GF-D8 (cell line): Measurements from ENCODE around the gene INHBC.
"Not testable (repeated sequence)": the region's sequence is repeated elsewhere in the genome, so short reads cannot be mapped to it uniquely, and the experiment has no call there.

Experiments used
- DNase-seq: peaks from one replicate; lab custom pipeline; 2025; lab: John Stamatoyannopoulos, UW

The INHBC gene

DNA sequence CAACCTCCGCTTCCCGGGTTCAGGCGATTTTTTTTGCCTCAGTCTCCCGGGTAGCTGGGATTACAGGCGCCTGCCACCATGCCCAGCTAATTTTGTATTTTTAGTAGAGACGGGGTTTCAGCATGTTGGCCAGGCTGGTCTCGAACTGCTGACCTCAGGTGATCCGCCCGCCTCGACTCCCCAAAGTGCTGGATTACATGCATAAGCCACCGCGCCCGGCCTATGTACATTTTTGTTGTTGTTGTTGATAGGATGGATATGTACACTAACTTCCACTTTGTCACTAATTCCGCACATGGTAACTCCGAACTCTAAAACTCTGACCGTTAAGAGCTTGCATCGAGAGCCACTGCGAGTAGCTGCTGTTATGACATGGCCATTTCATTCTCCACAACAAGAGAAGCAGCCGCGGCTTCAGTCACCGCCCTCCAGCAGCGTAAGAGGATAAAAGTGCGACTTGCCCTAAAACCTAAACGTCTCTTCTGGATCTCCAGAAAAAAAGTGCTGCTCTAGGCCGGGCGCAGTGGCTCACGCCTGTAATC is 52.5 kb downstream of the INHBC start:
- DNase-seq = no peak

DNA sequence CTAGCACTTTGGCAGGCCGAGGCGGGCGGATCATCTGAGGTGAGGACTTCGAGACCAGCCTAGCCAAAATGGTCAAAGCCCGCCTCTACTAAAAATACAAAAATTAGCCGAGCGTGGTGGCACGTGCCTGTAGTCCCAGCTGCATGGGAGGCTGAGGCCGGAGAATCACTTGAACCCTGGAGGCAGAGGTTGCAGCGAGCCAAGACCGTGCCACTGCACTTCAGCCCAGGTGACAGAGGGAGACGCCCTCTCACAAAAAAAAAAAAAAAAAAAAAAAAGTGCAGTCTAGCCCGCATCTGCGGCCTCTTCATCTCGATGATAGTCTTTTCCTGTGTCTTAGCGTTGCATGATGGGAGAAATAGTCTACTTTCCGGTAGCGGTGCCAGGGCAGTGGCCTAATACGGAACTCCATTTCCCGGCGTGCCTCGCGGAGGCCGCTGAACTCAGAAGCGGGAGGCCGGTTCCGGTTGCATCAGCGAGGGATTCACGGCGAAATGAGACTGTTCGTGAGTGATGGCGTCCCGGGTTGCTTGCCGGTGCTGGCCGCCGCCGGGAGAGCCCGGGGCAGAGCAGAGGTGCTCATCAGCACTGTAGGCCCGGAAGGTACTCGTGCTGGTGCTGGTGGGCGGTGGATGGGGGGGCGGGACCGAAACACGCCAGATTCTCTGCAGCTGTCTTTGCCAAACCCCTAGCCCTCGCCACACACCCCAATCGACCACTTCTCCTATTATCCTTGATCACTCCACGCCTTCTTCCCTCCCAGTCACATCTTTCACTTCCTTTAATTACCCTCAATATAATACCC is 53.2 kb downstream of the INHBC start, which contains the start of gene MARS1:
MARS1 (plus strand) TSS at position 472 of the 805 bp plus-strand sequence; CDS start at position 495, 23 bp downstream.
- DNase-seq = peak; percentile 92

DNA sequence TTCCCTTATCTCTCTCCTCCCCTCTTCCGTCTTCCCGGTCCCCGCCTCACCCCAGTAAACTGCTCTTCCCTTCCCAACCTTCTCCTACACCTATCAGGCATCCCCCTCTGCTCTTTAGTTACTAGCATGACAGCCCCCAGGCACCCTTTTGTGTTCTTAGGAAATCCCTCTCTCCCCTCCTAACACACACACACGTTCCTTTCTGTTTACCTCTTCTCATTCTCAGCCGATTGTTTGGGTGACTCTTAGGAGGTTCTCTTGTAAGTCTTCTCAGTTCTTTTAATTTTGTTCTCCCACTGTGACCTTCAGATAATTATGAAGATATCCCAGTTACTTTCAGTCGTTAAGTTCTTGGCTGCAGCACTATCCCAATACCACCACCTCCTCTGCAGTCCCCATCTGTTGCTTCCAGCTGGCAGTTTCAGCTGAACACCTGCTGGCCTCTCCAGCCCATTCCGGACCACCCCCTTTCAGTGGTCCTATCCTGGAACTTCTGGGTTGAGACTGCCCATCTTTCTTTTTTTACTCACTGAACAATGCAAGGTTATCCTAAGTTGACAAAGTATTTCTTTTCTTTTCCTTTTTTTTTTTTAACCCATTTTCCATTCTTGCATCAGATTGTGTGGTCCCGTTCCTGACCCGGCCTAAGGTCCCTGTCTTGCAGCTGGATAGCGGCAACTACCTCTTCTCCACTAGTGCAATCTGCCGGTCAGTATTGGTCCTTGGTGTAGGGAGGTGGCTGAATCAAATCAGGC is 54.0 kb downstream of the INHBC start:
- DNase-seq = no peak

DNA sequence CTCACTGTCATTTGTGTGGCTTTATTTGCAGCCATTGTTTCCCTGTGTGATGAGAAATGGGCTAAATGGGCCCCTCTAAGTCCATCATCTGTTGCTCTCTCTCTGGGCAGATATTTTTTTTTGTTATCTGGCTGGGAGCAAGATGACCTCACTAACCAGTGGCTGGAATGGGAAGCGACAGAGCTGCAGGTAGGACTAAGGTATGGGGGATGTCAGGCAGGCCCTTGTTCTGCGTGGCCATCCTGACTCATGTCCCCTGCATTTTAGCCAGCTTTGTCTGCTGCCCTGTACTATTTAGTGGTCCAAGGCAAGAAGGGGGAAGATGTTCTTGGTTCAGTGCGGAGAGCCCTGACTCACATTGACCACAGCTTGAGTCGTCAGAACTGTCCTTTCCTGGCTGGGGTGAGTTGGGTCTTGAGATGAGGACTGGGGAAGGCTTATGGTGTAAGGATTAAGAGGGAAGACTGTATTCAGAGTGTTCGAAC is 54.6 kb downstream of the INHBC start:
- DNase-seq = no peak

DNA sequence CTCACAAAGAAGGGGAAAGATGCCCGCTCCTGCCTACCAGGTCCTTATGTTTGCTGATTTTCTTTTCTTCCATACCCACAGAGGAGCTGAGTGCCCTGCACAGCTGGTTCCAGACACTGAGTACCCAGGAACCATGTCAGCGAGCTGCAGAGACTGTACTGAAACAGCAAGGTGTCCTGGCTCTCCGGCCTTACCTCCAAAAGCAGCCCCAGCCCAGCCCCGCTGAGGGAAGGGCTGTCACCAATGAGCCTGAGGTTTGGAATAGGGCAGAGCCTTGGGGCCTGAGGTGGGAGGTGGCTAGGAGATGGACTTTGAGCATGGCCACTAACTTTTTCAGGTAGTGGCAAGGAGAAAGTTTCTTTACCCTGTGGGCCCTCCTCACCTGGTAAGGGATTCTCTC is 55.5 kb downstream of the INHBC start:
- DNase-seq = no peak

DNA sequence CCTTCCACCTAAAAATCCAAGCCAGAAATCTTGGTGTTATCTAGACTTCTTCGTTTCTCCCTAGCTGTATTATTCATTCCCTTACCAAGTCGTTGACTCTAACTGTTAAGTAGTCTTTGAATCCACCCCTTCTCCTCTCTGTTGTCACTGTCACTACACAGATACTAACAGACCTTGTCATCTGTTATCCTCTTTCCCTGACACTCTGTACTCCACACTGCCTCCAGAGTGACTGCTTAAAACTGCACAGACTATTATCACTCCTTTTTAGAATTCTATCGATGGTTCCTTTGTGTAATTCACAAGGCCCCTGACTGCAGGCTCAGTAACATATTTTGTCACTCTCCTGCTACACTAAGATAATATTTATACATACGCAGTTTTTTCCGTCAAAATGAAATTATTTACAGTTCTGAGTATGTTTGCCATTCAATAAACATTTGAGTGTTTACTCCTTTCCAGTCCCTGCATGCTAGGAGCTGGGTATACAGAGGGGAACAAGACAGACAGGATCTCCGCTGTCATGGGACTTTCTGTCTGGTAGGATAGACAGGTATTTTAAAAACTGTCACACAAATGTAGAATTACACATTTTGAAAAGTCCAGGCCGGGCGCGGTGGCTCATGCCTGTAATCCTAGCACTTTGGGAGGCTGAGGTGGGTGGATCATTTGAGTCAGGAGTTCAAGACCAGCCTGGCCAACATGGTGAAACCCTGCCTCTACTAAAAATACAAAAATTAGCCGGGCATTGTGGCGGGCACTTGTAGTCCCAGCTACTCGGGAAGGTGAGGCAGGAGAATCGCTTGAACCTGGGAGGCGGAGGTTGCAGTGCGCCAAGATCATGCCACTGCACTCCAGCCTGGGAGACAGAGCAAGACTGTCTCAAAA is 57.1 kb downstream of the INHBC start:
- DNase-seq = no peak

DNA sequence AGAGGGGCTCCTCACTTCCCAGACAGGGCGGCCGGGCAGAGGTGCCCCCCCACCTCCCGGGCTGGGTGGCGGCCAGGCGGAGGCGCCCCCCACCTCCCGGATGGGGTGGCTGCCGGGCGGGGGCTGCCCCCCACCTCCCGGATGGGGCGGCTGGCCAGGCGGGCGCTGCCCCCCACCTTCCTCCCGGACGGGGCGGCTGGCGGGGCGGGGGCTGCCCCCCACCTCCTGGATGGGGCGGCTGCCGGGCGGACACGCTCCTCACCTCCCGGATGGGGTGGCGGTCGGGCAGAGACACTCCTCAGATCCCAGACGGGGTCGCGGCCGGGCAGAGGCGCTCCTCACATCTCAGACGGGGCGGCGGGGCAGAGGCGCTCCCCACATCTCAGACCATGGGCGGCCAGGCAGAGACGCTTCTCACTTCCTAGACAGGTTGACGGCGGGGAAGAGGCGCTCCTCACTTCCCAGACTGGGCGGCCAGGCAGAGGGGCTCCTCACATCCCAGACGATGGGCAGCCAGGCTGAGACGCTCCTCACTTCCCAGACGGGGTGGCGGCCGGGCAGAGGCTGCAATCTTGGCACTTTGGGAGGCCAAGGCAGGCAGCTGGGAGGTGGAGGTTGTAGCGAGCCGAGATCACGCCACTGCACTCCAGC is 60.6 kb downstream of the INHBC start:
- not testable (repeated sequence) for DNase-seq

DNA sequence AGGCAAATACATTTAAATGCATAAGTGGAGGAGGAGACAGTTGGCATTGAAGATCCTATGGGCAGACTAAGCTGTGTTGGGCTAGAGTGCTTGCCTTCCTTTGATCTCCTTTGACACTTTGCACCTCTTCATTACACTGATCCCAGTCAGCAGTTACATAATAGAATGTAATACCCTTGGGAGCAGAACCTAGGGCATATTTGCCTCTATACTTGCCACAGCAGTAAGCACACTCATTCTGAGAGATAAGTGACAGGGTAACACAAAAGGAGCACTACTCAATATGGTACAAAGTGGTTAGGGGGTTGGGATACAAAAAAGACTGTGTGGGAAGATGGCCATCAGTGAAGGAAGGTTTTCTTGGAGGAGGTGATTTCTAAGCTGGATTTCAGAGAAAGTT is 62.2 kb downstream of the INHBC start:
- DNase-seq = no peak

DNA sequence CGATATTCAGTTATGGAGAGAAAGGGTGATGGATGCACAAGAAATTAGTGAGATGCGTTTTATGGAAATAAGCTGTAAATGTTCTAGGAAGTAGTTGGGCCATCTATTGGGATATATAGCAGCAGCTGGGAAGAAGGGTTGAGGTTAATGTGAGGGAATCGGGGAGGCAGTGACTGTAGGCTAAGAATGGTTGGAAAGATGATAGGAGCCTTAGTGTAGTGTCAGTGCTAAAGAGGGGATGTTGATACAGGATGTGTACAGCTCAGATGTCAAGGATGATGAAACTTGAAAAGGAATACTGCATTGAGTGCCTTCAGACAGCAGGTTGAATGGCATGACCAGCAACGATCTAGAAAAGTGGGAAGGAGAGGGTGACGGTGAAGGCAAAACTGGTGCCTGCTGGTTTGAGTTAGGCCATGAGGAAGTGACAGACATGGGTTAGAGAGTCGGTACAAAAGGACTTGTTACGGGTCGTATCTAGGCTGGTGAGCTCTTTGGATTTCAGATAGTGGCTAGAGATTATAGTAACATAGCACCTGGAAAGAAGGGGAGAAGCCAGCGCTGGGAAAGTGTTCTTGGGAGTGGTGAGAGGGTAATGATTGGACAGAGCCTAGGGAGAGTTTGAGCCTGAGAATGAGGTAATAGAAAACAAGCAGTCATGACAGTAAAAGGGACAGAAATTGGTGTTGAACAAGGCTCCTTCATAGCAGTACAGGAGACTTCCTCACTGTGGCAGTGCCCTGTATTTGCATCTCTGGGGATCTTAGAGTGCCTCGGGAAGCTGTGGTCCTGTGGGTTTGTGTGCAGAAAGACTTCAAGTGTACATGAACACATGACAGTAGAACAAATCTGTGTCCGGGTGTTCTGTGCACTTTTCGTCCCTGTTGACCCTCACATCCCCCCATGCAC is 62.9 kb downstream of the INHBC start:
- DNase-seq = no peak

DNA sequence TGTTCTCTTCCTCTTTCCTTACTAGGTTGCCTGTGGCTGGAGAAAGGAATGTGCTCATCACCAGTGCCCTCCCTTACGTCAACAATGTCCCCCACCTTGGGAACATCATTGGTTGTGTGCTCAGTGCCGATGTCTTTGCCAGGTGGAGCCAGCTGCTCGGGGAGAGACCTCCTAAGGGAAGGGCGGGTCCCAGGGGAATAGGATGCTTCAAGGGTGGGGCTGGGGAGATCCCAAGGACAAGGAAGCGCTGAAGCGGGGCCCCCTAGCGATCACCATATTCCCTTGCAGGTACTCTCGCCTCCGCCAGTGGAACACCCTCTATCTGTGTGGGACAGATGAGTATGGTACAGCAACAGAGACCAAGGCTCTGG is 63.5 kb downstream of the INHBC start:
- DNase-seq = no peak

DNA sequence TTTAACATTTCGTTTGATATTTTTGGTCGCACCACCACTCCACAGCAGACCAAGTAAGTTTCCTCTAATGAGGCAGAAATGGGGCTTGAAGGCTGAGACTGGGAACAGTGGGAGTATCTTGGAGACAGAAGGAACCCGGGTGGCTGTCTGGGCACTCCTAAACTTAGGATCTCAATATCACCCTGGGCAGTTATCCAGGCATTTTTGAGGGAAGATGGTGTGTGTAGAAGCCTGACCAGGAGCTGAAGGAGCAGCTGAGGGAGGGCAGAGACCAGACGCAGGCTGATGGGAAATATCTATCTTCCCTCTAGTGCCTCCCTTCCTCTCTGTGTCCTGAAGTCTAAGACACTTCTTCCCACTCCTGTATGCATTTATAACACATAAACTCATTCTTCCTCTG is 64.0 kb downstream of the INHBC start:
- no peak for DNase-seq

DNA sequence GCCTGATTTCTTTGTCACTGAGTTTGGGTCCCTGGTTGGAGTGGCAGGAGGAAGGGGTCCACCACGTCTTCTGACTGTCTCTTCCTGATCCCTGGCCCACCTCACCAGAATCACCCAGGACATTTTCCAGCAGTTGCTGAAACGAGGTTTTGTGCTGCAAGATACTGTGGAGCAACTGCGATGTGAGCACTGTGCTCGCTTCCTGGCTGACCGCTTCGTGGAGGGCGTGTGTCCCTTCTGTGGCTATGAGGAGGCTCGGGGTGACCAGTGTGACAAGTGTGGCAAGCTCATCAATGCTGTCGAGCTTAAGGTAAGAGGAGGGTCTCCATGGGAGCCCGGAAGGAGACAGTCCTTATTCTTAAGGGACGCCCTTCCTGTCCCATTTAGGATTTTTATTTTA is 65.6 kb downstream of the INHBC start:
- DNase-seq = no peak
